ENCODE data around the gene PIP4P1. TPM values are rescaled to one million over a fixed set of nuclear protein-coding genes. Genes with fewer than 3 reads are reported as not detected.

The PIP4P1 gene
- total RNA-seq, 2 experiments from 2014 or later = 21.0 to 27.3 TPM

GRCh38 chr14:20412411-20412810, 48.8 kb downstream of the PIP4P1 start:
- DNase-seq (no peak), ATAC-seq (peak; percentile 11)
- ChIA-PET CTCF (interaction anchor here (1.0 to 3.9 kb wide), 4 partner anchors 12 to 195 kb away, joined by 3 to 72 read pairs (median 18); partner anchors contain the start of genes APEX1 and OSGEP), POLR2A (interaction anchor here (0.6 to 4.7 kb wide), 5 partner anchors 16 to 70 kb away, joined by 3 to 43 read pairs (median 23); partner anchors contain the start of genes APEX1, OSGEP and PNP)
- intact Hi-C loops (cut with micrococcal nuclease) = loop anchor here (2.0 to 5.0 kb wide), 3 partner anchors 42 to 200 kb away; partner anchors contain the start of genes APEX1, CCNB1IP1 and OSGEP
- Mint-ChIP-seq H3K9me3 (no peaks in the 10 kb centered on the region), H3K27me3 (no peaks in the 10 kb centered on the region), H3K4me1 (ENCODE audit: low read depth) (peaks cover 41% of the 10 kb centered on the region), H3K27ac (peak overlapping the region; percentile 97), H3K4me3 (peak overlapping the region; percentile 92), H3K36me3 (ENCODE audit: low read depth) (peaks cover 8% of the 10 kb centered on the region)
- no peak for TF ChIP-seq CTCF (IDR thresholded peaks at IDR 0.05)

- POLR2A ChIA-PET = interaction anchor here (1.5 kb wide), 1 partner anchor 19 kb away, joined by 3 read pairs; no protein-coding TSS in a partner anchor
- Mint-ChIP-seq H3K4me1 (ENCODE audit: low read depth) (peaks cover 43% of the 10 kb centered on the region), H3K27me3 (no peaks in the 10 kb centered on the region), H3K9me3 (no peaks in the 10 kb centered on the region), H3K36me3 (ENCODE audit: low read depth) (peaks cover 28% of the 10 kb centered on the region), H3K4me3 (no peak overlapping the region), H3K27ac (peak overlapping the region; percentile 7)
- CTCF ChIA-PET = interaction anchor here (1.8 kb wide), 1 partner anchor 201 kb away, joined by 6 read pairs; no protein-coding TSS in a partner anchor
- no peak for DNase-seq
- ATAC-seq = no peak
- no peak for TF ChIP-seq CTCF (IDR thresholded peaks at IDR 0.05)
- intact Hi-C loops (cut with micrococcal nuclease) = no loop called here
Measured at GRCh38 chr14:20409226-20409625, 52.0 kb downstream of the PIP4P1 start.

Other genes starting within 250 kb of the PIP4P1 start
- gene OR11H6, start 237.7 kb downstream of the PIP4P1 start, total RNA-seq = not detected
- gene OR11H7, start 232.5 kb downstream of the PIP4P1 start, total RNA-seq = not detected
- not detected for gene OR11H4, start 222.1 kb downstream of the PIP4P1 start, total RNA-seq
- gene TTC5, start 155.5 kb downstream of the PIP4P1 start, total RNA-seq = 10 to 100 TPM; 20.6 to 20.8 TPM
- 10 to 100 TPM; 79.0 to 82.7 TPM for gene CCNB1IP1, start 128.2 kb downstream of the PIP4P1 start, total RNA-seq
- 10 to 100 TPM; 45.7 to 46.5 TPM for gene PARP2, start 117.8 kb downstream of the PIP4P1 start, total RNA-seq
- gene TEP1, start 47.9 kb downstream of the PIP4P1 start, total RNA-seq = 10 to 100 TPM; 22.8 to 25.3 TPM
- under 1 TPM; 0.54 to 0.59 TPM for gene KLHL33, start 25.3 kb downstream of the PIP4P1 start, total RNA-seq
- 10 to 100 TPM; 39.5 to 40.7 TPM for gene OSGEP, start 6.6 kb downstream of the PIP4P1 start, total RNA-seq
- 100 to 1,000 TPM; 196 to 211 TPM for gene APEX1, start 6.2 kb downstream of the PIP4P1 start, total RNA-seq
- gene PNP, start 8.0 kb upstream of the PIP4P1 start, total RNA-seq = 100 to 1,000 TPM; 176 to 183 TPM
- gene RNASE10, start 44.1 kb upstream of the PIP4P1 start, total RNA-seq = under 1 TPM in 1 of 2 experiments, not detected in 1; 0.23 TPM
- gene RNASE9, start 99.6 kb upstream of the PIP4P1 start, total RNA-seq = not detected
- not detected for gene RNASE11, start 126.6 kb upstream of the PIP4P1 start, total RNA-seq
- gene RNASE12, start 129.9 kb upstream of the PIP4P1 start, total RNA-seq = not detected
- gene OR6S1, start 180.3 kb upstream of the PIP4P1 start, total RNA-seq = not detected
- gene RNASE4, start 223.1 kb upstream of the PIP4P1 start, total RNA-seq = 1 to 10 TPM; 1.0 to 1.1 TPM
- gene ANG, start 227.3 kb upstream of the PIP4P1 start, total RNA-seq = under 1 TPM; 0.87 to 0.92 TPM

All from activated CD8-positive, alpha-beta T cell treated with anti-CD3 and anti-CD28 coated beads for 36 hours (primary cell).